DND-41 (cell line): Measurements from ENCODE around the gene C16orf95.

Source experiments
- ATAC-seq: fragments of 200-7000 bp; cut with Tn5 transposase; 3 replicates; pipeline ENCODE4 v1.9.1; 2021; ENCODE audit warnings: low read depth; ENCODE audit not compliant: insufficient read depth
- DNase-seq: peaks from one replicate; pipeline ENCODE4 v3.0.0-alpha.2; 2020
- H2AFZ ChIP-seq: 2 replicates; pipeline ENCODE4 v1.6.0; 2012; ENCODE audit warnings: low read depth, low read length
- H3K27ac ChIP-seq: 2 replicates; pipeline ENCODE4 v1.5.1; 2012; ENCODE audit warnings: low read length, inconsistent platforms
- H3K27me3 ChIP-seq: fragments of 200-600 bp; sonication (generic); 2 replicates; pipeline ENCODE4 v1.6.0; 2012; ENCODE audit warnings: low read length, mild to moderate bottlenecking, inconsistent platforms; ENCODE audit not compliant: insufficient read depth, poor library complexity
- H3K36me3 ChIP-seq: 2 replicates; pipeline ENCODE4 v1.5.1; 2012; ENCODE audit warnings: low read length, inconsistent platforms; ENCODE audit not compliant: insufficient read depth
- H3K4me1 ChIP-seq: 2 replicates; pipeline ENCODE4 v1.5.1; 2012; ENCODE audit warnings: mild to moderate bottlenecking, low read length; ENCODE audit not compliant: insufficient read depth
- H3K4me2 ChIP-seq: 2 replicates; pipeline ENCODE4 v1.6.0; 2012; ENCODE audit warnings: mild to moderate bottlenecking, moderate library complexity, low read length, inconsistent platforms; ENCODE audit not compliant: insufficient read depth
- H3K4me3 ChIP-seq, 2 experiments: fragments of 200-600 bp in 1 of 2; shearing (Covaris generic) in 1 of 2; 2 replicates each; pipeline ENCODE4 v1.5.1; 2012 to 2016; ENCODE audit warnings: inconsistent platforms in 2 of 2, low read length in 2 of 2, mild to moderate bottlenecking in 2 of 2, low read depth in 1 of 2, moderate library complexity in 1 of 2
- H3K79me2 ChIP-seq: 2 replicates; pipeline ENCODE4 v1.6.0; 2012; ENCODE audit warnings: low read length, inconsistent platforms; ENCODE audit not compliant: insufficient read depth
- H3K9ac ChIP-seq: 2 replicates; pipeline ENCODE4 v1.6.0; 2012; ENCODE audit warnings: low read depth, mild to moderate bottlenecking, inconsistent platforms, low read length, moderate library complexity
- H3K9me3 ChIP-seq: 2 replicates; pipeline ENCODE4 v1.5.1; 2012; ENCODE audit warnings: low read length, moderate library complexity, mild to moderate bottlenecking, inconsistent platforms; ENCODE audit not compliant: insufficient read depth, severe bottlenecking
- H4K20me1 ChIP-seq: 2 replicates; pipeline ENCODE4 v1.6.0; 2012; ENCODE audit warnings: low read length; ENCODE audit not compliant: insufficient read depth
- EZH2 ChIP-seq: IDR thresholded peaks from 3 replicates; pipeline ENCODE4 v1.6.1; 2012; ENCODE audit warnings: borderline replicate concordance, low read depth, mild to moderate bottlenecking, moderate library complexity, low read length, inconsistent platforms; ENCODE audit not compliant: severe bottlenecking
- TF ChIP-seq, protein P1 (sequence below): IDR thresholded peaks from 2 replicates; pipeline ENCODE4 v1.5.1; 2012; ENCODE audit warnings: borderline replicate concordance, low read length, moderate library complexity, mild to moderate bottlenecking; ENCODE audit not compliant: poor library complexity, severe bottlenecking; ENCODE audit errors: extremely low read depth

Gene C16orf95

DNA sequence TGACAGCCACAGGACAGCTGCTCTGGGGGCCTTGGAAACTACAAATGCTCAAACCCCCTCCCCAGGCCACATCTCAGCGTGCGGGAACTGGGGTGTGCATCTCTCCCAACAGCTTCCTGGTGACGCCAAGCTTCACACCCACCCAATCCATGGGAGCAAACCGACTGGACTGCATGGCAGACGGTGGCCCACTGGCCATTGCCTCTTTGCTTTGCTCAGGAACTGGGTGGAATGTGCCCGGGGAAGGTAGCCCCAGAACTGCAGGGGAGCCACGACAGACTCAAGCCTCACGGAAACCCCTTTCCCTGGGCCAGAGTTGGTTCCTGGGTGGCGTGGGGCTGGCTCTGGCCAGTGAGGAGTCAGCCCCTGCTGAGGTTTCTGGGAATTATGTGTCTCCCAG is 5.2 kb upstream of the C16orf95 start:
- H3K4me1 ChIP-seq, result peaks cover 12% of the 10 kb centered on the region
- no peaks in the 10 kb centered on the region for H3K9me3 ChIP-seq
- H3K4me3 ChIP-seq, result no peak overlapping the region
- H3K79me2 ChIP-seq, result peaks cover 22% of the 10 kb centered on the region
- no peak overlapping the region for H2AFZ ChIP-seq
- peaks cover 17% of the 10 kb centered on the region for H4K20me1 ChIP-seq
- DNase-seq (no peak), ATAC-seq (no peak)
- no peak overlapping the region for H3K9ac ChIP-seq
- H3K27ac ChIP-seq, result no peak overlapping the region
- no peak overlapping the region for H3K4me2 ChIP-seq
- H3K36me3 ChIP-seq, result peaks cover 12% of the 10 kb centered on the region
- TF ChIP-seq, protein P1, sequence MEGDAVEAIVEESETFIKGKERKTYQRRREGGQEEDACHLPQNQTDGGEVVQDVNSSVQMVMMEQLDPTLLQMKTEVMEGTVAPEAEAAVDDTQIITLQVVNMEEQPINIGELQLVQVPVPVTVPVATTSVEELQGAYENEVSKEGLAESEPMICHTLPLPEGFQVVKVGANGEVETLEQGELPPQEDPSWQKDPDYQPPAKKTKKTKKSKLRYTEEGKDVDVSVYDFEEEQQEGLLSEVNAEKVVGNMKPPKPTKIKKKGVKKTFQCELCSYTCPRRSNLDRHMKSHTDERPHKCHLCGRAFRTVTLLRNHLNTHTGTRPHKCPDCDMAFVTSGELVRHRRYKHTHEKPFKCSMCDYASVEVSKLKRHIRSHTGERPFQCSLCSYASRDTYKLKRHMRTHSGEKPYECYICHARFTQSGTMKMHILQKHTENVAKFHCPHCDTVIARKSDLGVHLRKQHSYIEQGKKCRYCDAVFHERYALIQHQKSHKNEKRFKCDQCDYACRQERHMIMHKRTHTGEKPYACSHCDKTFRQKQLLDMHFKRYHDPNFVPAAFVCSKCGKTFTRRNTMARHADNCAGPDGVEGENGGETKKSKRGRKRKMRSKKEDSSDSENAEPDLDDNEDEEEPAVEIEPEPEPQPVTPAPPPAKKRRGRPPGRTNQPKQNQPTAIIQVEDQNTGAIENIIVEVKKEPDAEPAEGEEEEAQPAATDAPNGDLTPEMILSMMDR, result no peak
- TF ChIP-seq EZH2, result no peak
- no peaks in the 10 kb centered on the region for H3K27me3 ChIP-seq

DNA sequence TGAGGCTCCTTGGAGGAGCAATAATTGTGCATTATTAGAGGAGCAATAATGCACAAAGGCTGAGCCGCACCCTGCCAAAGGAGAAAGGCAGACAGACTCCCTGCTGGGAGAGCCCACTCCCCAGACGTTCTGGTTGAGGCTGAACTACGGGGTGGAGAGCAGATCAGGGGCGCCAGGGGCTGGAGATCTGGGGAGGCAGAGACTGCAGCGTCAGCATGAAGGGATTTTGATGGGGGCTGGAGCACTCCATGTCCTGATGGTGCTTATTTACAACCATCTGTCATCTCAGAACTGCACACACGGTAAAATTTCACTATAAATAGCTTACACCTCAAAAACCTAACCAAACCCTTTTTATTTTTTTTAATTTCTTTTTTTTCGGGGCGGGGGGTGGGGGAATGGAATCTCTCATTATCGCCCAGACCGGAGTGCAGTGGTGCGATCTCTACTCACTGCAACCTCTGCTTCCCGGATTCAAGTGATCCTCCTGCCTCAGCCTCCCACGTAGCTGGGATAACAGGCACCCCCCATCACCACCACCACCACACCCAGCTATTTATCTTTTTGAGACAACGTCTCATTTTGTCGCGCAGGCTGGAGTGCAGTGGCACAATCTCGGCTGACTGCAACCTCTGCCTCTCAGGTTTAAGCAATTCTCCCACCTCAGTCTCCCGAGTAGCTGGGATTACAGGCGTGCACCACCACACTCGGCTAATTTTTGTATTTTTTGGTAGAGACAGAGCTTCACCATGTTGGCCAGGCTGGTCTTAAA is 4.3 kb upstream of the C16orf95 start:
- Histone ChIP-seq H3K27me3 (no peaks in the 10 kb centered on the region), H3K9me3 (no peaks in the 10 kb centered on the region), H2AFZ (no peak overlapping the region), H3K27ac (no peak overlapping the region), H3K4me2 (no peak overlapping the region), H3K9ac (no peak overlapping the region), H3K79me2 (peaks cover 22% of the 10 kb centered on the region), H3K4me3 (no peak overlapping the region), H3K36me3 (peaks cover 12% of the 10 kb centered on the region), H4K20me1 (peaks cover 13% of the 10 kb centered on the region), H3K4me1 (peaks cover 18% of the 10 kb centered on the region)
- DNase-seq (no peak), ATAC-seq (no peak)
- TF ChIP-seq, protein P1, result no peak
- no peak for TF ChIP-seq EZH2

DNA sequence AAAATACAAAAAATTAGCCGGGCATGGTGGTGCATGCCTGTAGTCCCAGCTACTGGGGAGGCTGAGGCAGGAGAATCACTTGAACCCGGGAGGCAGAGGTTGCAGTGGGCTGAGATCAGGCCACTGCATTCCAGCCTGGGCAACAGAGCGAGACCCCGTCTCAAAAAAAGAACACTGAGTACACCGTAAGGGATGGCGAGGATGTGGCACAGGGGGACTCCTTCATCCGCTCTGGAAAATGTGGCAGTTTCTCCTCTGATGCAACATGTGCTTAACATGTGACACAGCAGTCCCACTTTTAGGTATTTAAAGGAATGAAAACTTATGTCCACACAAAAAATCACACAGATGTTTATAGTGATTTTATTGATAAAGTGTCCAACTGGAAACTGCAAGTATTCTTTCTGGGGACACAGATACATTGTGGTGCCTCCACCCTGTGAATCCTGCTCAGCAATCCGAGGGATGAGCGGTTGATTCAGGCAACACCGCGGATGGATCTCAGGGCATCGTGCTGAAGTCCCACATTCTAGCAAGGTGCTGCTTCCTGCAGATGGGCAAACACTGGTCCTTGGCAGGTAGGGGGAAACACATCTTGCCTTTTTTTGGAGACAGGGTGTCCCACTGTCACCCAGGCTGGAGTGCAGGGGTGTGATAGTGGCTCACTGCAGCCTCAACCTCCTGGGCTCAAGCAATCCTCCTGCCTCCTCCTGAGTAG is 3.5 kb upstream of the C16orf95 start:
- no peaks in the 10 kb centered on the region for H3K9me3 ChIP-seq
- no peak overlapping the region for H3K4me3 ChIP-seq
- peaks cover 13% of the 10 kb centered on the region; the same call in 1 of the 2 replicates for H4K20me1 ChIP-seq
- no peak overlapping the region for H3K4me2 ChIP-seq
- H3K27me3 ChIP-seq, result no peaks in the 10 kb centered on the region
- peaks cover 23% of the 10 kb centered on the region for H3K4me1 ChIP-seq
- peaks cover 22% of the 10 kb centered on the region for H3K79me2 ChIP-seq
- DNase-seq (no peak), ATAC-seq (no peak)
- TF ChIP-seq, protein P1, result no peak
- TF ChIP-seq EZH2, result no peak
- H3K27ac ChIP-seq, result no peak overlapping the region
- H3K36me3 ChIP-seq, result peaks cover 12% of the 10 kb centered on the region
- no peak overlapping the region for H3K9ac ChIP-seq
- H2AFZ ChIP-seq, result no peak overlapping the region
